SK-N-MC (cell line): ENCODE data around the gene LRCH1.

Experiments used
- EZH2 ChIP-seq: fragments of 200-600 bp; sonication (generic); IDR thresholded peaks from one replicate; pipeline ENCODE4 v1.6.1; 2017; ENCODE audit warnings: antibody characterized with exemption
- POLR2AphosphoS5 ChIP-seq: IDR thresholded peaks from 2 replicates; pipeline ENCODE4 v1.6.1; 2012; ENCODE audit warnings: mild to moderate bottlenecking, low read depth, low read length, borderline replicate concordance

DNA sequence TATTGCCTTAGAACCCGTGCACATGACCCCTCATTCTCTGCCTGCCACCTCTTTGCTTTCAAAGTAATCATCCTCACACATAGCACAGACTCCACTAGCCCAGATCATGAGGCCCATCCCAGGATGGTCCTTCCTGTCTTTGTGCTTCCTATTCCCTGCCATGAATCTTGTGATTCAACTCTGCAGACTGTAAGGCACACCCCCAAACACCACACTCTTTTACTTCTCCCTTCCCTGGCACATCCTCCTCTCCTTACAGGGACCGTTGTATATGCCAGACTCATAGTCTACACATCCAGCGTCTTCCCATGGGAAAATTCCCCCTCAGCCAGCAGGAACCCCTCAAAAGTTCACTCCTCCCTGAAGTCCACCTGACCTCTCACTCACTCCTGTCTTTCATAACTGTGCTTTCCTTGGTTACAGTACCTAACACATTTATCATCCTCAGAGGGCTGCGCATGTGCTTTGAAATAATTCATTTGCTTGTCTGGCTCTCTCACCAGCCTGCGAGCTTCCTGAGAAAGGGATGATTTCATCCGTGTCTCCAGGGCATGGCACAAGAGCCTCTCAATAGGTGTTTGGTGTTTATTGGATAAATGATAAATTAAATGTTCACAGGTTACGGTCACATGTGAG lies 26.8 kb upstream of the LRCH1 start:
- TF ChIP-seq POLR2AphosphoS5 (no peak), EZH2 (no peak)
